Fibroblast of the aortic adventitia (primary cell): ENCODE measurements around the gene CEBPA. TPM values are rescaled to one million over a fixed set of nuclear protein-coding genes. Genes with fewer than 3 reads are reported as not detected.

Source experiments
- DNase-seq: peaks from one replicate; pipeline ENCODE4 v3.0.0-alpha.2; 2010; ENCODE audit warnings: low read depth
- H3K4me3 ChIP-seq: 2 replicates; pipeline ENCODE4 v1.5.1; 2011; ENCODE audit warnings: low read depth, mild to moderate bottlenecking, control low read depth, low read length, moderate library complexity
- CTCF ChIP-seq: IDR thresholded peaks from 2 replicates; pipeline ENCODE4 v1.5.1; 2011; ENCODE audit warnings: mild to moderate bottlenecking, low read length, control low read depth, inconsistent platforms; ENCODE audit not compliant: insufficient read depth
- total RNA-seq: library from RNA; depleted of rRNA; stranded (reverse); fragments of >200 nt; gene quantifications from 2 replicates; pipeline ENCODE4 v1.2.3, GENCODE V29; 2012; ENCODE audit warnings: low replicate concordance

CEBPA gene
- total RNA-seq, 1 donor, result 0.18 TPM

GRCh38 chr19:33335446-33335845 lies 33.1 kb upstream of the CEBPA start:
- H3K4me3 ChIP-seq, result no peak overlapping the region
- TF ChIP-seq CTCF, result no peak
- no peak for DNase-seq

- DNase-seq, result no peak
- no peak for TF ChIP-seq CTCF
Observed at GRCh38 chr19:33334271-33334670, 31.9 kb upstream of the CEBPA start.

GRCh38 chr19:33333642-33334041 lies 31.3 kb upstream of the CEBPA start:
- TF ChIP-seq CTCF, result no peak
- no peak overlapping the region for H3K4me3 ChIP-seq
- DNase-seq, result no peak

More at GRCh38 chr19:33334271-33334670, 31.9 kb upstream of the CEBPA start:
- no peak overlapping the region for H3K4me3 ChIP-seq

GRCh38 chr19:33333151-33333550 lies 30.8 kb upstream of the CEBPA start:
- H3K4me3 ChIP-seq, result no peak overlapping the region
- no peak for DNase-seq
- TF ChIP-seq CTCF, result no peak

GRCh38 chr19:33332248-33332647 lies 29.9 kb upstream of the CEBPA start:
- no peak for TF ChIP-seq CTCF
- DNase-seq, result no peak
- H3K4me3 ChIP-seq, result no peak overlapping the region

GRCh38 chr19:33329736-33330135 lies 27.4 kb upstream of the CEBPA start:
- no peak for DNase-seq
- no peak overlapping the region for H3K4me3 ChIP-seq
- TF ChIP-seq CTCF, result no peak

- no peak for DNase-seq
Observed at GRCh38 chr19:33329060-33329459, 26.7 kb upstream of the CEBPA start.

More at GRCh38 chr19:33329060-33329459, 26.7 kb upstream of the CEBPA start:
- no peak overlapping the region for H3K4me3 ChIP-seq
- TF ChIP-seq CTCF, result no peak
